HG02884 (cell line): ENCODE results near the gene MS4A6A.
"Not testable (repeated sequence)": the region's sequence is repeated elsewhere in the genome, so short reads cannot be mapped to it uniquely, and the experiment has no call there.

Experiments
- ATAC-seq: cut with Tn5 transposase; IDR thresholded peaks from one replicate; pipeline ENCODE4 v1.9.1; 2021; ENCODE audit warnings: mild to moderate bottlenecking, moderate library complexity; ENCODE audit not compliant: unreplicated experiment

The MS4A6A gene

DNA sequence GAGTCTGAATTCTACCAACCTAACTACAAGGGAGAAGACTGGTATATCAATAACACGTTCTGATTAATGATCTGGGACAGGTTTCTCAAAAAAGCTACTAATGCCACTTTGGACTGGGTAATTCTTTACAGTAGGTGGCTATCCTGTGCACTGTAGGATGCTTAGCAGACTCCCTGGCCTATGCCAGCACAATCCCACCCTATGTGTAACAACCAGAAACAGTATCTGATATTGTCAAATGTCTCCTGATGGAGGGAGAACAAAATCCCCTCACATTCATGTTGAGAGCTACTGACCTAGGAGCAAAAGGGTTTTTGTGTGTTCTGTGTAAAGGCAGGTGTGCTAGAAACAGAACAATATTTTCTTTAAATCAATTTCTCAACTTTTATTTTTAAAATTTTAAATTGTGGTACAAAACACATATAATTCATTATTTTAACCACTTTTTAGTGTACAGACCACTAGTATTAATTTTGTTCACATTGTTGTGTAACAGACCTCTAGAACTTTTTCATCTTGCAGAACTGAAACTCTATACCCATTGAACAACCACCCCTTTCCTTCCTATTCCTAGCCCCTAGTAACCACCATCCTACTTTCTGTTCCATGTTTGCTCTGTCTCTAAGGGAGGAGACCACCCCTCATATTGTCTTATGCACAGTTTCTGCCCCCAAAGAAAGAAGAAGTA, 2.1 kb upstream of the MS4A6A start:
- peak; percentile 62 for ATAC-seq

DNA sequence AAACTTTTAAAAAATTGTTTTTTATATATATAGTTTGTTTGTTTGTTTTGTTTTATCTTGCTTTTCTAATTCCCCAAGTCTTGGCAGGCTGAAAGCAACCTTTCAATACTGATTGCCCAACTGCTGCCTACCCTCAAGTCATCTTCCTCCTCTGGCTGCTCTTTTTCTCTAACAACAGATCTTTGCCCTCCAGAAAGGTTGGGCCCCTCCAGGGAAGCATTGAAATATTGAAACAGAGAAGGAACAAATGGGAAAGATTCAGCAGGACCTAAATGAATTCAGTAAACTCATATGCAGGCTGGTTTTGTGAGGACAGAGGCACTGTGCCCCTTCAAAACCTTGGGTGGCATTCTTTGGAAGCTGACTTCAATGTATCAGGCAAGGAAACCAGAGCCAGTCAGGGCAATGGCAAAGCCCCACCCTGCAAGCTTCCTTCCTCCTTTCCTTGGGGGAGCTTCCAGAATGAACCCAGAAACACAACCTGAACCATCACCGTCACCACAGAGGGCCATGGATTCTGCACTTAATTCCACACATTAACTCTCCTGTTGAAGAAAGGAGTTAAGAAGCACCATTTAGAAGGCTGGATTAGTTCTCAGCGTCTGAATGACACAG, 815 bp upstream of the MS4A6A start:
- ATAC-seq, result no peak

DNA sequence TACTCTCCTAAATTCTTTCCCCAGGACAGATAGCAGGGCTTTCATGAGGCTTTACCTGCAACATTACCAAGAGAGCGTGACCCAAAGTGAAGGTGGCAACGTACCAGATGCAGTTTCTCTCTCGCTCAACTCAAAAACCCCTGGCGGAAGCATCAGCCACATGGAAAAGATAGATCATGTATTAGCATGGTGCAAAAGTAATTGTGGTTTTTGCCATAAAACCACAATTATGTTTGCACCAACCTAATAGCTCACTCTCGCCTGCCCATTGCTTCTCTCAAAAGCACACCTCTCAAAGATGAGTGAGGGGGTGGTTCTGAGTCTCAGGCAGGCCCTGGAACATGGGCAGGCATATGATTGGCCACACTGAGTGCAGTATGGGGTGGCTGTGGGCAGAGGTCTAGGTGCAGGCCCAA, 7.0 kb downstream of the MS4A6A start:
- peak; percentile 70 for ATAC-seq

DNA sequence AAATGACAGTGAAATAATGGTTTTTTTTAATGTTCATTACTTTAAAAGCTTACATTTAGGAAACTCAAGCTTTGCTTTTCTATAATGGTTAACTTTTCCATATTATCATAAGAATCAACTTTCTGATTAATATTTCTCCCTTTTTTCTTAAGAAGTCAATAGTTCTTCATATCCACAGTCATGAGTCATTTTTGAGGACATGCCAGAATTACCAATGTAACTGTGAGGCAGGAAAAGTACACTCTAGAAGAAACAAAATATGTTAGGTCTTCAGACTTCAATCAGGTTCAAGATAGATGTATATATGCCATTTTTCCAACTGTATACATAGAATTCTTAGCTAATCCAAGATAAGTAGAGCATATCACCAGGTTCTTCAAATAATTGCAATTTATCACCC, 10.9 kb downstream of the MS4A6A start:
- no peak for ATAC-seq

DNA sequence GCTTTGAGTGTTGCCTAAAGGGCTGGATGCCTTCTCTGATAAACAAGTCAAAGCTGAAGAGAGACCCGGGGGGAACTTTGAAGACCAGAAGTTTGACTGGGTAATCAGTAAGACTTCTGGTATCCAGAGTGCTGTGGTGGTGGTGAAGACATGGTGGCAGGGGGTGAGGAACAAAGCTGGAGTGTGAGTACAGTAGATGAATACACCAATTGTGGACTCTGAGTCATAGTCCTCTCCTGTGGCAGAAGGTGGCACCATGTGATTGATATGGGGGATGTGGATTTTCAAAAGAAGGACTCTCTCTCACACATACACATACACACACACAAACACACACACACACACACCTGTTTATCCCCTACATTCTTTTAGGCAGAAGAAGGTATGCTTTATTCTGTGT, 12.3 kb downstream of the MS4A6A start:
- ATAC-seq, result no peak

DNA sequence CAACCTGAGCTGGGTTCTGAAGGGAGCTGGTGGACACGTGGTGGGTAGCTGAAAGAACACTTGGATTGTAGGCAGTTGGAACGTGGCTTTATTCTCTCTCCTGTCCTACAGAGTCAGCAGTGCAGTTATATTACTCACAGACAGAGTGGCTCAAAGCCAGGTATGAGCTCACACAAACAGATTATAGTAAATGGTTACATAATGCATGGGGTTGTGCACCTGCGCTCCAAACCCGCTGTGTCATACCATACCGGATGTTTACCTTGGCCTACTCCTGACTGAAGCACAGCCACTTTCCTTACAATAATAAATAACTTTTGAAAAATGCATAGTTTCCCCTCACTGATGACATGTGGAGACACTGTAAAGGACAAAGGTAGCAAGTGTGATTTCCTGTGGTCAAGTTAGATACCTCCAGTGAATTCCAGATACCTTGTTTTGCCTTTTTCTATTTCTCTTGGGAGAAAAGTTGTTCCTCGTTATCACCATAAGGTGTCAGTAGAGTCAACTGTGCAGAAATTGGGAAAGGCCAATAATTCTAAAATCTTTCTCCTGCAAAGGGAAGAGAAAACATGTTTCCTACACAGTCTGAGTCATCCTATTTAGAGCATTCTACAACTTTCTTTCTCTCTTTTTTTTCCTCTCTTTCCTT, 13.5 kb downstream of the MS4A6A start:
- no peak for ATAC-seq

DNA sequence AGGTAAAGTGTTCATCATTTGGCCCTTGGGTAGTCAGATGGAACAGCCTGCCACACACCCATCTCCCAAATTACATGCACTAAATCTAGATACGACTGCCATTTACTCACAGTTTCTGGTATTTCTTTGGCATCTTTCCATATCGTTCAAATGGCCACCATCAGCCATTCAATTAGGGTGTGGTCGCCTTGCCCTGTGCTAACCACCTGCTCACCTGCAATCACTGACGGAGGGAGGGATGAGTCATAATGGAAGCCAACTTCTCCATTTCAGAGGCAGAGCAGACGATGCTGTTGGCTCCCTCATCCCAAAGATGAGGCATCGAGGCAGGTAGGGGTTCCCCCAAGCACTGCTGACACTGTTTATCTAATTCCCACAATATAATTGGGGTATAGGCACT, 14.6 kb downstream of the MS4A6A start:
- no peak for ATAC-seq

DNA sequence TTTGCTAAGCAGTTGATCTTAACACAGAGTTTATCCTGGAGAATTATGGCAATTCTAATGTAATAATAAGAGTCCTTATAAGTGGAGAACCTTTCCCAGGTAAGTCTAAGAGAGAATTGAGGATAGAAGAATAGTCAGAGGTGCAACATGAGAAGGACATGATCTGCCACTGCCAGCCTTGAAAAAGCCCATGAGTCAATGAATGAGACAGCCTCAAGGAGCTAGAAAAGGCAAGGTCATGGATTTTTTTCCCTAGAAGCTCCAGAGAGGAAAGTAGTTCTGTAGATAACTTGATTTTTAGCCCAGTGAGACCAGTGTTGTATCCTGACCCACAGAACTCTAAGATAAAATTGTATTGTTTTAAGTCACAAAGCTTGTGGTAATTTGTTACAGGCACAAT, 16.9 kb downstream of the MS4A6A start:
- no peak for ATAC-seq

DNA sequence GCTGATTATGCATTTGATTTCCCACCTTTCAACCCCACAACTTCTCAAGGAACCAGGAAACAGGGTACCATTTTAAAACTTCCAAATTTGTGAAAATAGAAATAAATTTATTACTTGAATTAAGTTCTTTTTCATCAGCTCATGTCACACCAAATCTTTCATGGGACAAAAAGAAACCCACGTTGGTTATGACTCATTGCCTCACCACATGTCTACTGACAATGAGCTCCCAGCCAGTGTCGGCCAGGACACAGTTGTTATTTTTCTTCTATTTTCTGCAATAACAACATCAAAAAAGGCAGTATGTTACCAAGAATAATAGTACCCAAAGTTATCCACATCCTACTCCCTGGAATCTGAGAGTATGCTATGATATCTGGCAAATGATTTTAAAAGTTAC, 17.3 kb downstream of the MS4A6A start:
- ATAC-seq, result no peak

DNA sequence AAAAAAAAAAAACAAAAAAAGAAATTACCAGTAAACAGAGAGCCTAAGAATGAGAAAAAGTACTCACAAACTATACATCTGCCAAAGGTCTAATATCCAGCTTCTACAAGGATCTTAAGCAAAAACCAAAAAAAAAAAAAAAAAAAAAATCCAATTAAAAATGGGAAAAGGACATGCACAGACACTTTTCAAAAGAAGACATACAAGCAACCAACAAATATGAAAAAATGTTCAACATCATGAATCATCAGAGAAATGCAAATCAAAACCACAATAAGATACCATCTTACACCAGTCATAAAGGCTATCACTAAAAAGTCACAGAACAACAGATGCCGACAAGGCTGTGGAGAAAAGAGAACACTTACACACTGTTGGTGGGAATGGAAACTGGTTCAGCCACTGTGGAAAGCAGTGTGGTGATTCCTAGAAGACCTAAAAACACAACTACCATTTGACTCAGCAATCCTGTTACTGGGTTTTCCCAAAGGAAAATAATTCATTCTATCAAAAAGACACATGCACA, 18.3 kb downstream of the MS4A6A start:
- ATAC-seq, result no peak

DNA sequence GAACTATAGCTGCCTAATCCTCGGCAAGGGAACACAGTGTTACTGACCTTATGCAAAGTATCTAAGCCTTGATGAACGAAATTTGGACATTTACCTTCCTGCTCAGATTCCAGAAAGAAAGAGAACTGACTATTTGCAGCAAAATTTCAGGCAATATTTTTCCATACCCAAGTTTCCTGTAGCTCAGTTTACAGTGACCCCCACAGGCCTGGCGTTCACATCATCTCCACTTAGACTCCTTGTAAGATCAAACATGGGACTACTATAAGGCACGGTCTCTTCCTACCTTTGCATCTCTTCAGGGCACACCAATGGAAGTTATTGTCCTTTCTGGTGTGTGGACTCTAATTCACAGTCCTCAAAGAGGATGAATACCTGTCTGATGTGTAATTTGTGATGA, 21.1 kb downstream of the MS4A6A start:
- ATAC-seq, result no peak

DNA sequence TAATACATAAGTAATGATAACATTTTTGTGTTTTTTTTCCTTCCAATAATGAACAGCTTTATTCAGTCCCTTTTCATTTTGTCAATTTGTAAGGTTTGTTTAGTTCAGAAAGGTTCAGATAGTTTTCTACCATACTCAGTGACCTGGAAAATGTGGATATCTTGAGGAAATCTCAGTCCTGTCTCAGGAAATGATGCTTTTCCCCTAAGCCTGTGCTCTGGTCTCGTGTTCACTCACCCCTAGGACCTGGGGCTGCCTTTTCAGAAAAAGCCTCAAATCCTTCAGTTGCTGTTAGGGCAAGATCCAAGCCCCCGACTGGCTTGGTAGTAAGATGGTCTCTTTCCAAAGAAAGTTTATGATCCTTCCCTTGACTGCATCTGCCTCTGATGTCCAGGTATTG, 21.8 kb downstream of the MS4A6A start:
- no peak for ATAC-seq

DNA sequence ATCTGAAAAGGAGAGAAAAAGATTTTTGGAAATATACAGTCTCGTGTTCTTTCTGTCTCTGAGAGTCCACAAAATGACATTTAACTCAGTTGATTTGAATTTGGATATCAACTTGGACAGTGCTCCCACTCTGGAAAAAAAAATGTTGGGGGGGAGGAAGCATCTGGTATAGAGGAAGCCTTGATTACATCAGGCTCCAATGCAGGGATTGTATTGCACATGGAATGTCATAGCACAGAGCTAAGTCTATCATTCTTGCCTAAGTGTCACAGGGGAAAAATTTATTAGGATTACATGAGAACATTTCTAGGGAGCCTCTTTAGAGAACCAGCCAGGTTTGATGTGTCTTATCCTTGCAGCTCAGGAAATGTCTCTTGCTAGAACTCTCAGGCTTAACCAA, 23.0 kb downstream of the MS4A6A start:
- no peak for ATAC-seq

DNA sequence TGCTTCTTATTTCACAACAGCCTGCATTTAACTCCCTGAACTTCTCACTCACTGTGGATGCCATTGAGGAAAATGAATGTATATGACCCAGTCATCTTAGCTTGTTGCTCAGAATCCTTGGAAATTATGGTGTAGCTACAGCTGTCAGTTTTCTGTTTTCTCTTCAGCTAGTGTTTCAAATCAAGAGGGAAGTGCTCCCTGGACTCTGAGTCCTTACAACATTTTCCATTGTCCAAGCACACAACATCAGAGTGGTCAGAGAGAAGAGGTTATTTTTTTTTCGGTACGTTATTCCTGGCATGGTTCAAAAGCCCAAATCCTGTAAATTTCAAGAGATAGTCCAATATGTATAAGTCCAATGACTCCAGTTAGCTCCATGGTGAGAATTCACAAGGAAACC, 23.6 kb downstream of the MS4A6A start:
- ATAC-seq, result no peak

DNA sequence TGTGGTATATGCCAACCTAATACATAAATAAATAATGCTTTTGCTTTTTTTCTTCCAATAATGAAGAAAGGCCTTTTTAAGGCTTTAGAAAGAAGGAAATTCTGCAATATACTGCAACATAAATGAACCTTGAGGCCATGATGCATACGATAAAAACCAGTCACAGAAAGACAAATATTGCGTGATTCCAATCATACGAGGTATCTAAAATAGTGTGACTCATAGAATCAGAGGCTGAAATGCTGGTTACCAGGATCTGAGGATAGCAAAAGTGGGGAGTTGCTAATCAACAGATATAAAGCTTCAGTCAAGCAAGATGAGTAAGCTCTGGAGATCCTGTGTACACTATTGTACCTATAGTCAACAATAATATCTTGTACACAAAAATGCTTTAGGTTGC, 24.2 kb downstream of the MS4A6A start:
- ATAC-seq, result no peak

DNA sequence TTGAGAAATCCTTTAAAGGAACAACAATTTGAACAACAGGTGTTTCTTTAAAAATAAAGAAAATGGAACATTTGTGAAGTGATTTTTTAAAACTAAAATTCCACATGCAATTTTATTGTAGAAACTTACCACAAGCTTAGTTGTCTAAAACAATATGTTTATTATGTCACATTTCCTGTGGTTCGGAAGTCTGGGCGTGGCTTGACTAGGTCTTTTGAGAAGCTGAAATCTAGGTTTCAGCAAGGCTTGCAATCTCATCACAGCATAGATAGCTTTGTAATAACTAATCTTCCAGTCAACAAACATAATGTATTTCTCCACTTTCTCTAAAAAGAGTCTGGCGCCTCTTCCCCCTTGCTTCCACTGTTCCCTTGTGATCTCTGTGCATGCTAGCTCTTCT, 27.0 kb downstream of the MS4A6A start:
- no peak for ATAC-seq

DNA sequence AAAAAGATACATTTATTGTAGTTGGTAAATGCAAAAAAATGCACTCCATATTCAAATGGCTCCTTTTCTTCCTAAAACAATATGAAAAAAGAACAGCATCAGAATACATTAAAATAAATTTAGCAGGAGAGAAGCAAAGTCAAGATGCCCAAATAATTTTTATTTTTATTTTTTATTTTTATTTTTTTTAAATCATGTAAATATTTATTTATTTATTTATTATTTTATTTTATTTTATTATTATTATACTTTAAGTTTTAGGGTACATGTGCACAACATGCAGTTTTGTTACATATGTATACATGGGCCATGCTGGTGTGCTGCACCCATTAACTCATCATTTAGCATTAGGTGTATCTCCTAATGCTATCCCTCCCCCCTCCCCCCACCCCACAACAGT, 30.2 kb downstream of the MS4A6A start:
- ATAC-seq, result not testable (repeated sequence)

DNA sequence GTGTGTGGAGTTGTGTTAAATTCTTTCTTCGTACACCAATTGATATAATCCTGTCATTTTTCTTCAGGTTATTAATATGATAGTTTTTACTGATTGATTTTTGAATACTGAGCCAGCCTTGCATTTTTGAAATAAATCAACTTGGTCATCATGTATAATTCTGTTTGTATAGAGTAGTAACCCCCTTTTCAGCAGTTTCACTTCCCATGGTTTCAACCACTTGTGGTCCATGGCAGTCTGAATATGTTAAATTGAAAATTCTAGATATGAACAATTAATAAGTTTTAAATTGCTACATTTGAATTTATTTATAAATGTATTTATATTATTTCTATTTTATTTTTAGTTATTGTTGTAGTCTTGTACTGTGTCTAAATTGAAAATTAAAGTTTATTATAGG, 32.6 kb downstream of the MS4A6A start:
- no peak for ATAC-seq

DNA sequence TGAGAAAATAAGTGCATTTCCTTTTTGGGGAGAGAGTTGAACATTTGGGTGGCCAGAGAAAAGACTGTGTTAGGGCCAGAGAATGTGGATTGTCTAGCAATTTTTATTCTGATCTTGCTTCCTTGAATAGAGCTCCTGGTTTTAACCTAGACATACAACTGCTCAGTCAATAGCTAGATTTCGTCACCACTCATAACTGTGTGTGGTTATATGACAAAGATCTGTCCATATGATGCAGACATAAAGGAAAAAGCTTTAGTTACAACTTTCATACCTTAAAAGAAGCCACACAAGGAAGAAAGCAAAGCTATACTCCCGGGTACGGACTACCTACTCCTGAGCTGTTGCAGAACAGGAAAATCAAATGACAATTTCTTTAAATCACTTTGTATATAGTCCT, 37.2 kb downstream of the MS4A6A start:
- no peak for ATAC-seq

DNA sequence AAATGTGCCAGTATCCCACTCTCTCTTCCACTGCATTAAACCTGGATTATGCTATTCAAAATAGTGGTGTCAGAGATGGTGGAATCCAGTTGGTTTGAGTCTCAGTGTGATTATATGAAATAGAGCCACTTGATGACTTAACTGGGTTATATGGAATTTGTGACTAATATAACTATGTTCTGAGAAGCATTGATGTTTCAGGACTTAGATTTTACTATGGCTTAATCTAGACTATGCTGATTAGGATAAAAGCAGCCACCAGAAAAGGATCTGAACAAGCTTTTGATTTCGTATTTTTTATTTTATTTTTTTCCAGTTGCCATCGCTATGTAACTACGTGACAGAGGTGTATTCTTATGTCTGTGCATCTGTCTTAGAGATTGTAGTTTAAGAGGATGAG, 39.1 kb downstream of the MS4A6A start:
- no peak for ATAC-seq

DNA sequence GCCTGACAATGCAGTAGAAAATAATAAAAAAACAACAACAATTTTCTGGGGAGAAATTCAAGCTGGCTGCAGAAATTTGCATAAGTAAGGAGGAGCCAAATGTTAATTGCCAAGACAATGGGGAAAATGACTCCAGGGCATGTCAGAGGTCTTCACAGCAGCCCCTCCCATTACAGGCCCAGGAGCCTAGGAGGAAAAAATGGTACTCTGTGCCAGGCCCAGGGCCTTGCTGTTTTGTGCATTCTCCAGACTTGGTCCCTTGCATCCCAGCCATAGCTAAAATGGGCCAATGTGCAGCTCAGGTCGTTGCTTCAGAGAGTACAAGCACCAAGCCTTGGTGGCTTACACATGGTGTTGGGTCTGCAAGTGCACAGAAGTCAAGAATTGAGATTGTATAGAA, 49.0 kb downstream of the MS4A6A start:
- ATAC-seq, result no peak

DNA sequence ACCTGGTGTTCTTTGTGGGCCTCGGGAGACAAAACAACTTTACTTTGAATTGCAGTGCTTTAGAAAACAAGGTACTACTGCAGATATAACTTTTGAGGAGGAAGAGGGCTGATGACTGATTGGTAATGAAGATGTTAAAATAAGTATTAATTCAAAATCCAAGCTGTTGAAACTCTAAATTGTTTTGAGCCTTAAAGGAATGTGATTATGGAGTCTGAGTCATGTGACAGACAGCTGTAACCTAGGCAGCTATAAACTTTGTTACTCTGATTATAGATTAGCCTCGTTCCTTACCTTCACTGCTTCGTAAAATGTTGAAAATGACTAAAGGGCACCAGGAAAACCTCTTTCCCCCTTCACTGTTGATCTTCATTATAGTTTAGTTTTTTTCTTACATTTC, 51.0 kb downstream of the MS4A6A start:
- ATAC-seq, result no peak
